Keratinocyte (primary cell): ENCODE data around the gene CCT8L2.

Experiments
- CTCF ChIP-seq, 3 experiments: IDR thresholded peaks in 1 of 3; conservative IDR thresholded peaks in 1 of 3; optimal IDR thresholded peaks in 1 of 3; 2 replicates in 2 of 3; 3 replicates in 1 of 3; pipeline versions ENCODE3 to v1.5.1; 2011; ENCODE audit warnings: low read length in 3 of 3, mild to moderate bottlenecking in 3 of 3, moderate library complexity in 2 of 3, control low read depth in 1 of 3, inconsistent platforms in 1 of 3; ENCODE audit not compliant: insufficient read depth in 2 of 3; ENCODE audit errors: extremely low read depth in 1 of 3
- EZH2 ChIP-seq: IDR thresholded peaks from one replicate; pipeline ENCODE4 v1.6.1; 2012; ENCODE audit warnings: inconsistent platforms, mild to moderate bottlenecking, low read length, moderate library complexity

GRCh38 chr22:16609548-16610261, 17.1 kb upstream of the CCT8L2 start:
- TF ChIP-seq CTCF (optimal IDR thresholded peaks at IDR 0.05 in 1 of 3, IDR thresholded peaks at IDR 0.05 in 1 of 3, conservative IDR thresholded peaks at IDR 0.05 in 1 of 3; ENCODE audit: extremely low read depth in 1 of 3, insufficient read depth in 2 of 3, low read length in 3 of 3) (no peak), EZH2 (no peak)
